ENCODE measurements around the gene SARDH. TPM values are rescaled to one million over a fixed set of nuclear protein-coding genes. Genes with fewer than 3 reads are reported as not detected.

Gene SARDH
- total RNA-seq, 2 donors from 2014 or later: 8.4 to 11.2 TPM

DNA sequence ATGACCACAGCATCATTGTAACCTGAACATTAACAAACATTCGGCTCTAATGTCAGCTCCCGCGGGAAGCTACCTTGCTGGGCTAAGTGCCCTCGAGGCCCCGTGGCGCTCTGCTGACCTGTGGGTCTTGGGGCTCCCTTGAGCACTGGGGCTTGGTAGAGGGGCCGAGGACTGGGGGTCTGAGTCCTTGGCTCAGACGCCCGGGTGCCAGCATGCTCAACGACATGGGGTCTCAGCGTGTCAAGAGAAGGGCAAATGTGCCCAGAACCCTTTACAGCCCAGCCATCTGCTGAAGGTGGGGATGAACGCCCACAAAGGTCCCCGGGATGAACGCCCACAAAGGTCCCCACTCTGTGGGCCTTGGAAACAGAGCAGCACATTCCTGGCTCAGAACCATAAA is 39.7 kb upstream of the SARDH start:
- no peak overlapping the region for H3K9ac ChIP-seq (ENCODE audit: extremely low read depth, low read length, poor library complexity, severe bottlenecking)
- Mint-ChIP-seq H3K27me3 (ENCODE audit: insufficient read depth) (no peaks in the 10 kb centered on the region), H3K27ac (no peak overlapping the region), H3K4me3 (no peak overlapping the region), H3K36me3 (ENCODE audit: low read depth) (peaks cover 27% of the 10 kb centered on the region), H3K9me3 (no peaks in the 10 kb centered on the region), H3K4me1 (no peaks in the 10 kb centered on the region)
- TF ChIP-seq, protein P1, sequence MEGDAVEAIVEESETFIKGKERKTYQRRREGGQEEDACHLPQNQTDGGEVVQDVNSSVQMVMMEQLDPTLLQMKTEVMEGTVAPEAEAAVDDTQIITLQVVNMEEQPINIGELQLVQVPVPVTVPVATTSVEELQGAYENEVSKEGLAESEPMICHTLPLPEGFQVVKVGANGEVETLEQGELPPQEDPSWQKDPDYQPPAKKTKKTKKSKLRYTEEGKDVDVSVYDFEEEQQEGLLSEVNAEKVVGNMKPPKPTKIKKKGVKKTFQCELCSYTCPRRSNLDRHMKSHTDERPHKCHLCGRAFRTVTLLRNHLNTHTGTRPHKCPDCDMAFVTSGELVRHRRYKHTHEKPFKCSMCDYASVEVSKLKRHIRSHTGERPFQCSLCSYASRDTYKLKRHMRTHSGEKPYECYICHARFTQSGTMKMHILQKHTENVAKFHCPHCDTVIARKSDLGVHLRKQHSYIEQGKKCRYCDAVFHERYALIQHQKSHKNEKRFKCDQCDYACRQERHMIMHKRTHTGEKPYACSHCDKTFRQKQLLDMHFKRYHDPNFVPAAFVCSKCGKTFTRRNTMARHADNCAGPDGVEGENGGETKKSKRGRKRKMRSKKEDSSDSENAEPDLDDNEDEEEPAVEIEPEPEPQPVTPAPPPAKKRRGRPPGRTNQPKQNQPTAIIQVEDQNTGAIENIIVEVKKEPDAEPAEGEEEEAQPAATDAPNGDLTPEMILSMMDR (conservative IDR thresholded peaks at IDR 0.05): no peak
- DNase-seq: no peak
- H3K4me1 ChIP-seq (ENCODE audit: control insufficient read depth, insufficient read depth, low read length): no peaks in the 10 kb centered on the region
- H3K4me3 ChIP-seq (ENCODE audit: low read length): no peak overlapping the region
- no peaks in the 10 kb centered on the region for H3K27me3 ChIP-seq (ENCODE audit: control insufficient read depth, insufficient read depth, low read length, poor library complexity, severe bottlenecking)
- no peak overlapping the region for H3K27ac ChIP-seq (ENCODE audit: low read depth, low read length)
- H3K9me3 ChIP-seq (ENCODE audit: control insufficient read depth, low read length): peaks cover 7% of the 10 kb centered on the region
- H3K36me3 ChIP-seq (ENCODE audit: control insufficient read depth, insufficient read depth, low read length): peaks cover 39% of the 10 kb centered on the region
- 92 to 93% methylated on average over 9 to 14 of the region's 14 CpGs for WGBS, 2 experiments (ENCODE audit: insufficient coverage in 1 of 2, insufficient read length in 1 of 2)

DNA sequence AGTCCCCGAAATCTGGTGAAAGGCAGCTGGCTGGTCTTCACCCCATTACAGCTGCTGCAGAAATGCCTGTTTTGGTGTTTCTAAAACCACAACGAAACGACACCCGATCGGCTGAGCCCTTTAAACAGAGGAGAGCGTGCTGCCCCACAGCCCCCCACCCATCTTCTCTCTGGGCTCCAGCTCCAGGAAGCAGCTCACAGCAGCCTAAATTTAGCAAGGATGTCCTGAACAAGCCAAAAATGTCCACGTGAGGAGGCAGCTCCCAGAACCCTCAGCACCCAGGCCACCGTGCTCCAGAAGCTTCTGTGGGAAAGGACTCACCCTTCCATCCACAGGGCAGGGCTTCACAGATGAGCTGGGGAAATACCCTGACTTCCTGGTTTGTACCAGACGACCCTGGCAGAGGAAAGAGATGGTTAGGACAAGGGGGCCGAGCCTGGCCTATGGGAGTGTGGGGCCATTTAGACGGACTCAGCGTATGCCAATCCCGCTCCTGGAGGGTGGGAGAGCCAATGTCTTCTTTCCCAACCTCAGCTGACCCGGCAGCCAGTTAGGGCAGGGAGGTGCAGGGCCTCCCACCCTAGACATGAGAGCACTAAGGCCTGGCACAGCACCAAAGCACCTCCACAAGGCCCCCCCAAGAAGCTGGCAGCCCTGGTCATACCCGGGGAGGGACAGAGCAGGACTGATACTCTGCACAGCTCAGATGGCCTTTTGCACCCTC is 39.1 kb upstream of the SARDH start:
- Histone ChIP-seq H3K27ac (ENCODE audit: low read depth, low read length) (no peak overlapping the region), H3K4me3 (ENCODE audit: low read length) (no peak overlapping the region), H3K27me3 (ENCODE audit: control insufficient read depth, insufficient read depth, low read length, poor library complexity, severe bottlenecking) (no peaks in the 10 kb centered on the region), H3K36me3 (ENCODE audit: control insufficient read depth, insufficient read depth, low read length) (peaks cover 39% of the 10 kb centered on the region), H3K9me3 (ENCODE audit: control insufficient read depth, low read length) (peaks cover 7% of the 10 kb centered on the region), H3K9ac (ENCODE audit: extremely low read depth, low read length, poor library complexity, severe bottlenecking) (no peak overlapping the region), H3K4me1 (ENCODE audit: control insufficient read depth, insufficient read depth, low read length) (no peaks in the 10 kb centered on the region)
- H3K4me3 Mint-ChIP-seq: no peak overlapping the region
- H3K27ac Mint-ChIP-seq: no peak overlapping the region
- H3K4me1 Mint-ChIP-seq: no peaks in the 10 kb centered on the region
- WGBS, 2 experiments (ENCODE audit: insufficient coverage in 1 of 2, insufficient read length in 1 of 2): 93 to 94% methylated on average over 7 to 15 of the region's 15 CpGs
- peaks cover 30% of the 10 kb centered on the region for H3K36me3 Mint-ChIP-seq (ENCODE audit: low read depth)
- peak; percentile 29 for DNase-seq
- TF ChIP-seq, protein P1 (conservative IDR thresholded peaks at IDR 0.05): no peak
- no peaks in the 10 kb centered on the region for H3K27me3 Mint-ChIP-seq (ENCODE audit: insufficient read depth)
- H3K9me3 Mint-ChIP-seq: no peaks in the 10 kb centered on the region

DNA sequence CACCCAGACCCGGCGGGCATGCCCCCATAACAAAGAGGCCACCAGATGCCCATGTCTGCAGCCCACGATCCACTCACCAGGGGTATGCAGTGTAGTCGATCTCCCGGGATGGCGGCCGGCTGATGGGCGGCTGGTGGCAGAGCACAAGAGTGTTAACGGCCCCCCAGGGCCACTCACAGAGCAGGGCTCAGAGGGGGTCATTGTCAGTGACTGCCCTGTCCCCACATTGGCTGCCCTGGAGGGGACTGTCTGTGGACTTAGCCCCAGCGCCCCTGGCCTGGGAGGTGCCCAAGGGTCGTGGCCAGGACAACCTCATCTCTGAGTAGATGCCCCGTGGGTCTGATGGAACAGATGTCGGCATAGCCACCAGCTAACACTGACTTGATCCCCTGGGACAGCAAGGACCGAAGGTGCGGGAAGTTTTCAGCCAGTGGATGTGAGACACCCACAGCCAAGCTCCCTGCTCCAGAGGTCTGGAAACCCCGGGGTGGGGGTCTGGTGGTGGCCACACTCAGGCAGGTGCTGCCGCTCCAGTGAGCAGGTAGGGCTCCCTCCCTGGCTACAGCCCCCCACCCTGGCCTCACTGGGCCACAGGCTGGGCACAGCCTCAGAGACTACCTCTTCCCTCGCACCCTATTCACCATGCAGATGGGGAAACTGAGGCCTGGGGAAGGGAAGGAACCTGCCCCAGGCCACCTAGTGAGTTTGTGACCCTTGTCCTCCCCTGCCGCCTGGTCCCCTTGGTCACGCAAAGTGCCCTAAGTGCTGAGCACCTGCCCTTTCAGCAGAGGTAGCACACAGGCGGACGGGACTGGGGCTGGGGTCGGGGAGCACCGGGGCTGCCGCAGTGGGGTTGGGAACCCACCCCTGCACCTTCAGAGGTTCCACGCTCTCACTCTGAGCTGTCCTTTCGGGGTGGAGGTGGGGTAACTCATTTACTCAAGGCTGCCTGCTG is 38.1 kb upstream of the SARDH start:
- peak; percentile 38 for DNase-seq
- H3K27me3 Mint-ChIP-seq (ENCODE audit: insufficient read depth): no peaks in the 10 kb centered on the region
- no peaks in the 10 kb centered on the region for H3K9me3 Mint-ChIP-seq

More for the DNA sequence above, 38.1 kb upstream of the SARDH start:
- Histone ChIP-seq H3K4me3 (ENCODE audit: low read length) (no peak overlapping the region), H3K9me3 (ENCODE audit: control insufficient read depth, low read length) (peaks cover 7% of the 10 kb centered on the region), H3K27ac (ENCODE audit: low read depth, low read length) (no peak overlapping the region), H3K27me3 (ENCODE audit: control insufficient read depth, insufficient read depth, low read length, poor library complexity, severe bottlenecking) (no peaks in the 10 kb centered on the region), H3K4me1 (ENCODE audit: control insufficient read depth, insufficient read depth, low read length) (no peaks in the 10 kb centered on the region), H3K9ac (ENCODE audit: extremely low read depth, low read length, poor library complexity, severe bottlenecking) (no peak overlapping the region), H3K36me3 (ENCODE audit: control insufficient read depth, insufficient read depth, low read length) (peaks cover 37% of the 10 kb centered on the region)
- no peaks in the 10 kb centered on the region for H3K4me1 Mint-ChIP-seq
- no peak overlapping the region for H3K4me3 Mint-ChIP-seq
- peaks cover 33% of the 10 kb centered on the region for H3K36me3 Mint-ChIP-seq (ENCODE audit: low read depth)
- 94 to 96% methylated on average over 15 to 27 of the region's 27 CpGs for WGBS, 2 experiments (ENCODE audit: insufficient coverage in 1 of 2, insufficient read length in 1 of 2)
- TF ChIP-seq, protein P1 (conservative IDR thresholded peaks at IDR 0.05): no peak
- no peak overlapping the region for H3K27ac Mint-ChIP-seq

Measured in endodermal cell (in vitro differentiated cells).